Activated CD8-positive, alpha-beta T cell treated with anti-CD3 and anti-CD28 coated beads, Interleukin-2, amount 10 ng/mL, durations not matched to agents 7 days and 5 days (primary cell): ENCODE measurements around the gene RABEP1. TPM values are rescaled to one million over a fixed set of nuclear protein-coding genes. Genes with fewer than 3 reads are reported as not detected.
A peak's percentile ranks its signal among the peaks of the same experiment; 100 is the strongest.

Experiments
- ATAC-seq: fragments of 150-1000 bp; cut with Tn5 transposase; one replicate; pipeline ENCODE4 v1.10.0; 2021; ENCODE audit warnings: moderate library complexity
- CTCF ChIA-PET: fragments of 350-600 bp; sonication (Branson Sonifier 250); formaldehyde crosslinking; loops from one replicate; lab custom pipeline; 2021; ENCODE audit warnings: antibody characterized with exemption; lab: Charles Lee
- POLR2A ChIA-PET: fragments of 350-600 bp; sonication (Branson Sonifier 250); formaldehyde crosslinking; loops from one replicate; lab custom pipeline; 2021; ENCODE audit warnings: antibody characterized with exemption; lab: Charles Lee
- DNase-seq: peaks from one replicate; pipeline ENCODE4 v3.0.0-alpha.2; 2020
- H3K27ac Mint-ChIP-seq: one replicate; pipeline ENCODE4 v1.8.0; 2021; ENCODE audit warnings: mild to moderate bottlenecking, mixed read lengths
- H3K27me3 Mint-ChIP-seq: one replicate; pipeline ENCODE4 v1.8.0; 2021; ENCODE audit warnings: low read depth, mixed read lengths
- H3K36me3 Mint-ChIP-seq: one replicate; pipeline ENCODE4 v1.8.0; 2021; ENCODE audit warnings: low read depth, mixed read lengths
- H3K4me1 Mint-ChIP-seq: one replicate; pipeline ENCODE4 v1.8.0; 2021; ENCODE audit warnings: low read depth, mixed read lengths
- H3K4me3 Mint-ChIP-seq: one replicate; pipeline ENCODE4 v1.8.0; 2021; ENCODE audit warnings: mild to moderate bottlenecking, mixed read lengths
- H3K9me3 Mint-ChIP-seq: one replicate; pipeline ENCODE4 v1.8.0; 2022; ENCODE audit warnings: mixed read lengths; ENCODE audit not compliant: insufficient read depth
- total RNA-seq, 2 experiments: library from RNA; stranded (reverse); gene quantifications; one replicate each; pipeline ENCODE4 v1.2.3, GENCODE V29; 2021

RABEP1 gene
- total RNA-seq, 2 experiments from 2014 or later = 37.5 to 37.8 TPM

DNA sequence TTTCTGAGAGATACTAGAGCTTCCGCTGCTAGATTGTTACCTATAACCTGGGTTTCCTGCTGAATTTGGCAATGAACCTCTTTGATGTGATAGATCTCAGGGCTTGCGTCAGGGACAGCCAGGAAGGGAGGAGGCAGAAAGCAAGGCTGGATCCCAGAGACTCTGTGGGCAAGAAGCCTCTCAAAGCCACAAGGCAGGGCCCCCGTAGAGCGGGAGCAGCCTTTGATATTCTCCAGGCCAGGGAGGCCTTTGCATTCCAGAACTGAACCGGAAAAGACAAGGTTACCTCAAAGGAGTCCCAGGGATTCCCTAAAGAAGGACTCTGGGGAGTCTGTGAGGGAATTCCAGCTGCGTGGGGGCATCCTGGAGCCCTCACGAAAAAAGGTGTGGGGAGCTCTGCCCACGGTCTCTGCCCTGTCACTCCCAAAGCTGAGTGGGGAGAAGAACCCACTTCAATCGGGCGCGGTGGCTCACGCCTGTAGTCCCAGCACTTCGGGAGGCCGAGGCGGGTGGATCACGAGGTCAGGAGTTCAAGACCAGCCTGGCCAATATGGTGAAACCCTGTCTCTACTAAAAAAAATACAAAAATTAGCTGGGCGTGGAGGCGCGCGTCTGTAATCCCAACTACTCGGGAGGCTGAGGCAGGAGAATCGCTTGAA is 33.1 kb upstream of the RABEP1 start:
- H3K36me3 Mint-ChIP-seq = no peaks in the 10 kb centered on the region
- CTCF ChIA-PET = interaction anchor here (1.2 to 4.1 kb wide), 3 partner anchors 49 to 189 kb away, joined by 3 to 24 read pairs (median 3); partner anchors contain the start of gene C1QBP
- no peak overlapping the region for H3K4me3 Mint-ChIP-seq
- ATAC-seq (no peak), DNase-seq (no peak)
- peaks cover 6% of the 10 kb centered on the region for H3K4me1 Mint-ChIP-seq
- H3K27ac Mint-ChIP-seq = no peak overlapping the region
- H3K27me3 Mint-ChIP-seq = no peaks in the 10 kb centered on the region
- H3K9me3 Mint-ChIP-seq = no peaks in the 10 kb centered on the region
- POLR2A ChIA-PET = no interaction called here

DNA sequence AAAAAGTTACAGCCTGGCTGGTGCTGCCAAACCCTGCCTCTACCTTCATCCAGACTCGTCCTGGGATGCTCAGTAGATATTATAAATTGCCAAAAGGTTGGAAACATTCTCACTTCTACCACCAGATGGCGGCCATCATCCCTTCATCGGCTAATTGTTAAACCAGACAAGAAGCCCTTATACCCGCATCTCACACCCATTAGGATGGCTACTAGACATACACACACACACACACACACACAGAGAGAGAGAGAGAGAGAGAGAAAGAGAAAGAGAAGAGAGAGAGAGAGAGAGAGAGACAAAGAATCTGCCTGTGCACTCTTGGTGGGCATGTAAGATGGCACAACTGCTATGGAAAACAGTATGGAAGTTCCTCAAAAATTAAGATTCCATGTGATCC is 32.5 kb upstream of the RABEP1 start:
- ATAC-seq = peak; percentile 86
- Mint-ChIP-seq H3K4me3 (no peak overlapping the region), H3K4me1 (peaks cover 10% of the 10 kb centered on the region), H3K36me3 (no peaks in the 10 kb centered on the region), H3K27ac (peak overlapping the region; percentile 21), H3K27me3 (no peaks in the 10 kb centered on the region), H3K9me3 (no peaks in the 10 kb centered on the region)
- ChIA-PET CTCF (interaction anchor here (0.7 to 4.1 kb wide), 8 partner anchors 15 to 188 kb away, joined by 3 to 24 read pairs (median 3); partner anchors contain the start of gene C1QBP), POLR2A (interaction anchor here (0.8 kb wide), 1 partner anchor 125 kb away, joined by 3 read pairs; no protein-coding TSS in a partner anchor)
- DNase-seq = peak; percentile 79

DNA sequence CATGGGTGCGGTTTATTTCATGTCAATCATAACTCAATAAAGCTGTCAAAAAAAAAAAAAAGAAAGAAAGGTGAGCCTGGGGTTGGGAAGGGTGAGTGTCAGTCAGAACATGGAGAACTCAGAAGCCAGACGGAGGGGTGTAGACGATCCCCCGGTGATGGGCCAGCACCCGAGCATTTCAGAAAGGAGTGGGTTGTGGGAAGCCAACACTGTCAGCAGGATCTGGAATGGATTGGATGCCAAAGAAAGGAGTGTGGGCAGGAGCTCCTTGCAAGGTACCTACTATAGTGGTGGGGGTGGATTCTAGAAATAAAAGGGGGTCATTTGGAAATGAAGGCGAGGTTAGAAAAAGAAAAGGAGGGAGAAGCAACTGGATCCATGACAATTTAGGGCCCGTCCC is 27.7 kb upstream of the RABEP1 start:
- H3K9me3 Mint-ChIP-seq = no peaks in the 10 kb centered on the region
- CTCF ChIA-PET = interaction anchor here (1.0 kb wide), 1 partner anchor 185 kb away, joined by 3 read pairs; no protein-coding TSS in a partner anchor
- no peak for ATAC-seq
- no peak overlapping the region for H3K4me3 Mint-ChIP-seq
- POLR2A ChIA-PET = interaction anchor here (1.2 kb wide), 1 partner anchor 165 kb away, joined by 4 read pairs; the partner anchor contains the start of genes NUP88 and RPAIN
- DNase-seq = no peak
- H3K27ac Mint-ChIP-seq = no peak overlapping the region
- no peaks in the 10 kb centered on the region for H3K36me3 Mint-ChIP-seq
- no peaks in the 10 kb centered on the region for H3K27me3 Mint-ChIP-seq
- H3K4me1 Mint-ChIP-seq = peaks cover 17% of the 10 kb centered on the region

DNA sequence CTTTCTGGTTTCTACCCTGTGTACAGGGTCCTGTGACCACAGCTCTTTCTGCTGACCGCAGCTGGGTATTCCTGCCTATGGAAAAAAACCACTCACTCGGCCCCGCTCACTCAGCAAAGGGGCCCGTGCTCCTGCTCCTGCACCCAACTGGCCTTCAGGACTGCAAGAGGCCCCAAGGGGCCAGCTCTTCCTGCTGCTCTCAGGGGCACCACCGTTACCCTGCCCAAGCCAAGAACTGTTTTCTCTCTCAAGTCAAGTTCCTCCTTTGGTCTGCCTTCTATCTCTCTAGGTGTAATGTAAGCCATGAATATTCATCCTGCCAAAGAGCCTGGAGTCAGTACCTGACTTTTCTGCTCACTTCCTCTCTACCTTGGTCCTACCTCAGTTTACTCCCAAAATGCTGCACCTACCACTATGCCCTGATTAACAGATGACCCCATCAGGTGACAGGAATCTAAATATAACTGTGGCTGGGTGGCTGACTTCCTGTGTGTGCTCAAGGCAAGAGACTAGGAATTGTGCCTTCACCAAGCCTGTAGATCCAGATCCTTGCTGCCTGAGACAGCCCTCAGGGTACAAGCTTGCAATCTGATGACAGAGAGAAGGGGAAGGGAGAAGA is 27.1 kb upstream of the RABEP1 start:
- ChIA-PET CTCF (interaction anchor here (0.6 kb wide), 1 partner anchor 9 kb away, joined by 4 read pairs; no protein-coding TSS in a partner anchor), POLR2A (interaction anchor here (1.2 kb wide), 1 partner anchor 165 kb away, joined by 4 read pairs; the partner anchor contains the start of genes NUP88 and RPAIN)
- Mint-ChIP-seq H3K4me3 (no peak overlapping the region), H3K27ac (peak overlapping the region; percentile 60), H3K9me3 (no peaks in the 10 kb centered on the region), H3K36me3 (no peaks in the 10 kb centered on the region), H3K27me3 (no peaks in the 10 kb centered on the region), H3K4me1 (peaks cover 13% of the 10 kb centered on the region)
- ATAC-seq (no peak), DNase-seq (no peak)

DNA sequence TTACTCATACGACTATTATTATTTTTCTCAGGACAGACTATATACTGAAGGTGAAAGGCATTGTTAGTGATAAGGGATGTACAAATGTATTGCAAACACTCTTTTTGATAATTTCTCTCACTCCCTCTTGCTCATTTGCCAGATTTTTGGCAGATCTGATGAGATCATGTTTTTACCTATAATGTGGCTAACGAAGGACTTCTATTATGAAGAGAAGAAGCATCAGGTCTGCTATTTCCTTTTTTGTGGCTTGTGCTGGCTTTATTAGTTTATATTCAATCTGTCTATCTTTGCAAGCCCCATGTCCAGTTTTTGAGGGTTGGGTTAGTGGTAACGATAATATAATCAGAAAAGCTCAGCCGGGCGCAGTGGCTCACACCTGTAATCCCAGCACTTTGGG is 25.0 kb upstream of the RABEP1 start:
- POLR2A ChIA-PET = no interaction called here
- H3K27me3 Mint-ChIP-seq = no peaks in the 10 kb centered on the region
- DNase-seq (no peak), ATAC-seq (no peak)
- no peaks in the 10 kb centered on the region for H3K36me3 Mint-ChIP-seq
- CTCF ChIA-PET = no interaction called here
- peaks cover 13% of the 10 kb centered on the region for H3K4me1 Mint-ChIP-seq
- no peak overlapping the region for H3K4me3 Mint-ChIP-seq
- no peaks in the 10 kb centered on the region for H3K9me3 Mint-ChIP-seq
- H3K27ac Mint-ChIP-seq = no peak overlapping the region

DNA sequence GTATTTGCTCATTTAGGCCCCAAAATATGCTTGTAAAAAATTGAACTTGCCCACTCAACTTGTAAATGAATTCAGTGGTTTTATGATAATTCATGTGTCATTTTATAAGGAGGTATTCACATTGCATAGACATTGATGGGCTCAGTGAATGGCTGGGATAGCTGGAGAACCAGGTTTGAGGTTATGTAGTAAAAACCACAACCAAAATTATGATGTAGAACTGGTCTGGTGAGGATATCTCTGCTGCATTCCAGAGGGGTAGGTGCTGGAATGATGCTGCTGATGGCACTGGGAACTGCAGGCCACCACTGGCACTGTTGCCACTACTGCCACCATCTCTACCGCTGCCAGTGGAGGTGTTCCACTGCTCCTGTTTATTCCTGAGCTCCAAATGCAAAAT is 21.5 kb upstream of the RABEP1 start:
- ChIA-PET POLR2A (no interaction called here), CTCF (no interaction called here)
- H3K4me3 Mint-ChIP-seq = no peak overlapping the region
- ATAC-seq (no peak), DNase-seq (no peak)
- no peaks in the 10 kb centered on the region for H3K27me3 Mint-ChIP-seq
- H3K4me1 Mint-ChIP-seq = no peaks in the 10 kb centered on the region
- no peaks in the 10 kb centered on the region for H3K9me3 Mint-ChIP-seq
- no peak overlapping the region for H3K27ac Mint-ChIP-seq
- no peaks in the 10 kb centered on the region for H3K36me3 Mint-ChIP-seq

DNA sequence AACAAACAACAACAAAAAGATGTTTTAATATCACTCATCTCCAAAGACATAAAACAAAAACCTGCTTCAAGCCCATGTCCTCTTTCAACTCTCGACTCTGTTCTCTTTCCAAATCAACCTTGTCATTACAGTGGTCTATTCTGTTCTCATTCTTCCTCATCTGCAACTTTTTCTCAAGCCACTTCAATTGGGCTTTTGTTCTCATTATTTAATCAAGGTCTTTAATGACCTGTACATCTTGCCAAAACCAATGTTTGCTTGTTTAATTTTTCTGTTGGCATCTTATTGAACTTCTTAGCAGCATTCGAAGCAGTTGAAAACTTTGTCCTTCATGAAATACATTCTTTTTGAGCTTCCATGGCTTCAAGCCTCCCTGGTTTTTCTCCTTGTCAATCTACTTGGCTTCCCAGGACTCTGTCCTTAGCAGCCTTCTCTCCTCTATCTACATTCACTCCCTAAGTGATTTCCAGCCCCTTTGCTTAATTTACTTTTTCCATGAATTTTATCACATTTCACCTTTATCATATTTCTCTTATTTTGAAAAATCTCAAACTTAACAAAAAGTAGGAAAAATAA is 19.6 kb upstream of the RABEP1 start:
- H3K27ac Mint-ChIP-seq = no peak overlapping the region
- no peak for ATAC-seq
- no peak overlapping the region for H3K4me3 Mint-ChIP-seq
- no peaks in the 10 kb centered on the region for H3K36me3 Mint-ChIP-seq
- H3K27me3 Mint-ChIP-seq = no peaks in the 10 kb centered on the region
- H3K9me3 Mint-ChIP-seq = no peaks in the 10 kb centered on the region
- DNase-seq = no peak
- CTCF ChIA-PET = no interaction called here
- no peaks in the 10 kb centered on the region for H3K4me1 Mint-ChIP-seq
- POLR2A ChIA-PET = no interaction called here

DNA sequence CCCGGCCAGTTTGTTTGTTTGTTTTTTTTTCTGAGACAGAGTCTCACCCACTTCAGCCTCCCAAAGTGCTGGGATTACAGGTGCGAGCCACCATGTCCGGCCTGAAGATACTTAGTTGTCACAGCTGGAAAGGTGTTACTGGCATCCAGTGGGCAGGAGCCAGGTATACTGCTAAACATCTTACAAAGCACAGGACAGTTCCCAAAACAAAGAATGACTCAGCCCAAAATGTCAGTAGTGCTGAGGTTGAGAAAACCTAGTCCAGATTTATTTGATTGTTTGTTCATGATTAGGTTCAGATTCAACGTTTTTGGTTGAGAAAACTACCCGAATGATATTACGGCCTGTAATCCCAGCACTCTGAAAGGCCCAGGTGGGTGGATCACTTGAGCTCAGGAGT is 18.6 kb upstream of the RABEP1 start:
- Mint-ChIP-seq H3K4me1 (no peaks in the 10 kb centered on the region), H3K27ac (no peak overlapping the region), H3K36me3 (no peaks in the 10 kb centered on the region), H3K9me3 (no peaks in the 10 kb centered on the region), H3K4me3 (no peak overlapping the region), H3K27me3 (no peaks in the 10 kb centered on the region)
- ChIA-PET POLR2A (no interaction called here), CTCF (no interaction called here)
- DNase-seq (no peak), ATAC-seq (no peak)

DNA sequence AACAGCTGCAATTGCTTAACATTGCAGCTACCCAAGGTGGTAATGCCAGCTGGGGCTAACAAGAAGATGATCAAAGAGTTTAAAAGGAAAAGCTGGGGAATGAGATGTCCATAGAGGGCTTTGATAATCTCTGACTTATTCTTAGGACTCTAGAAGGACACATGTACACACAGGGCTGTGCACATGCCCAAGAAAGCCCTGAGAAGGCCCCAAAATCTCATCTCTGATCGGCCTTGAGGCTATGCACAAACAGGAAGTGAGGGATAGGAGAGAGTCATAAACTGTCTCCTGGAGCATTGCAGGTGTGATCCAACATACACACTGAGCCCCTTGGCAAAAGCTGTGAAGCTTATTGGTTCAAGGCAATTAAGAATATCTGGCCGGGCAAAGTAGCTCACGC is 17.2 kb upstream of the RABEP1 start:
- DNase-seq (no peak), ATAC-seq (no peak)
- no peaks in the 10 kb centered on the region for H3K9me3 Mint-ChIP-seq
- H3K36me3 Mint-ChIP-seq = no peaks in the 10 kb centered on the region
- no peaks in the 10 kb centered on the region for H3K4me1 Mint-ChIP-seq
- POLR2A ChIA-PET = no interaction called here
- no peaks in the 10 kb centered on the region for H3K27me3 Mint-ChIP-seq
- no peak overlapping the region for H3K4me3 Mint-ChIP-seq
- H3K27ac Mint-ChIP-seq = no peak overlapping the region
- CTCF ChIA-PET = interaction anchor here (1.4 kb wide), 1 partner anchor 15 kb away, joined by 4 read pairs; no protein-coding TSS in a partner anchor

DNA sequence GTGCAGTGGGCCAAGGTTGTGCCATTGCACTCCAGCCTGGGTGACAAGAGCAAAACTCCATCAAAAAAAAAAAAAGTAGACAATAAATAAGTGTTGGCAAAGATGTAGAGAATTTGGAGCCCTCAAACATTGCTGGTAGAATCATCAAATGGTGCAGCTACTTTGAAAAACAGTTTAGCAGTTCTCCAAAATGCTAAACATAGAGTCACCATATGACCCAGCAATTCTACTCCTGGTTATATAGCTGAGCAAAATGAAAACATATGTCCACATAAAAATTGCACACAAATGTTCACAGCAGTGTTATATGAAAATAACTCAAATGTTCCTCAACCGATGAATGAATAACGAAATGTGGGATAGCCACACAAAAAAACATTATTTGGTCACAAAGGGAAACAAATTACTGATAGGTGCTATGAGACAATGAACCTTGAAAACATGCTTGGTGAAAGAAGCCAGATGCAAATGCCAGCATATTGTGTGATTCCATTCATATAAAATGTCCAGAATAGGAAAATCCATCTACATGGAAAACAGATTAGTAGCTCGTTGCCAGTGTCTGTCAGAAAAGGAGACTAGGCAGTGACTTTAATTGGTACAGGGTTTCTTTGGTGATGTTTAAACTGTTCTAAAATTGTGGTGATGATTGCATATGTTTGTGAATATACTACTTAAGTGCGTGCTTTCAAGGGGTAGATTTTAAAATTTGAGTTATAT is 12.7 kb upstream of the RABEP1 start:
- CTCF ChIA-PET = interaction anchor here (1.0 kb wide), 1 partner anchor 170 kb away, joined by 4 read pairs; the partner anchor contains the start of gene C1QBP
- ATAC-seq = no peak
- Mint-ChIP-seq H3K4me1 (no peaks in the 10 kb centered on the region), H3K36me3 (no peaks in the 10 kb centered on the region), H3K27me3 (peaks cover 3% of the 10 kb centered on the region), H3K4me3 (no peak overlapping the region), H3K9me3 (no peaks in the 10 kb centered on the region), H3K27ac (no peak overlapping the region)
- POLR2A ChIA-PET = no interaction called here
- no peak for DNase-seq

DNA sequence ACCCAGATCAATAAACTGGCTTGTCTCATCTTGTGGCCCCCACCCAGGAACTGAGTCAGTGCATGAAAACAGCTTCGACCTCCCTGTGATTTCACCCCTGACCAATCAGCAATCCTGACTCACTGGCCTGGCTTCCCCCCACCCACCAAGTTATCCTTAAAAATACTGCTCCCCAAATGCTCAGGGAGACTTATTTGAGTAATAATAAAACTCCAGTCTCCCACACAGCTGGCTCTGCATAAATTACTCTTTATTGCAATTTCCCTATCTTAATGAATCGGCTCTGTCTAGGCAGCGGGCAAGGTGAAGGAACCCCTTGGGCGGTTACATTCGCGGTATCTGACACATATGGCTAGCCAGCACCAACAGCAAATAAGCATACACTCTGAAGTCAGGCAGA is 9.8 kb upstream of the RABEP1 start:
- Mint-ChIP-seq H3K4me1 (no peaks in the 10 kb centered on the region), H3K36me3 (no peaks in the 10 kb centered on the region), H3K4me3 (no peak overlapping the region), H3K27ac (no peak overlapping the region), H3K9me3 (no peaks in the 10 kb centered on the region), H3K27me3 (peaks cover 3% of the 10 kb centered on the region)
- ATAC-seq (no peak), DNase-seq (no peak)
- CTCF ChIA-PET = no interaction called here
- POLR2A ChIA-PET = no interaction called here
